Posterior cingulate gyrus (tissue), 11 donors: ENCODE results near the gene WFS1.

Source experiments
- DNase-seq, 10 donors: peaks; one replicate each; pipeline versions ENCODE4 v3.0.0 to v3.0.0-alpha.2; 2020 to 2021; ENCODE audit warnings: mixed read lengths in 3 of 10
- intact Hi-C: fragments of 100-400 bp; cut with DNase I; formaldehyde crosslinking; loops from one replicate; pipeline ENCODE4 v1.15.1; 2023

Gene WFS1

DNA sequence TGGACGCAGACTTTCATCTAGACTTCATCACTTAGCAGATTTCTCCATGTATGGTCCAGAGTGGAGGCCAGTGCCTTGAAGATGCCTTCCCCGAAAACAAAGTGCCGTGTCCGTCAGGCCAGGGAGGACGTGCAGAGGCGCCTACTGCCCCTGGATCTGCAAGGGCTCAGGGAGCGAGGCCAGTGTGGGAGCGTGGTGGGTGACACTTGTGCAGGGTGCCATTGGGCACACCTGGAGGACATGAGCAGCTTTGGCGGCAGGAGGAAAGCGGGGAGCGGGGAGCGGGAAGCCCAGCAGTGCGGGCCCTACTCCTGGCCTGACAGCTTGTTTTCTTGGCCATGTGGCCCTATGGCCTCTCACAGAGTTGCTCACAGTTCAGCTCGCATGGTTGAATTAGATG, 25.8 kb downstream of the WFS1 start:
- intact Hi-C loops = no loop called here
- DNase-seq = no peak

DNA sequence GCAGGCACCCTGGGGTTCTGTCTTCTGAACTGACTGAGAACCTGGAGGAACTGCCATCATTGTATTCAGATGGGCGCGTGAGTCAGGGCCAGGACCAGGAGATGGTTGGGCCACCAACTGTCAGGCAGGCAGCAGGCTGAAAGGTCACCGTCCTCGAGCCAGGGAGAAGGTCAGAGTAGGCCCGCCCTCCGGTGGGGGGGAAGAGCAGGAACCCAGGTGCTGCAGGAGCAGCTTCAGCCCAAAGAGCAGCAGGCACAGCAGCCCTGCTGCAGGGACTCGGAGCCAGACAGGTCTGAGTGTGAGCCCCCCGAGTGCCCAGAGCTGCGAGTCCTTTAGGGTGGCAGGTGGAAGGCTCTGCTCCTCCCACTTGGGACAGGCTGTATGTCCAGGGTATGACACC, 26.4 kb downstream of the WFS1 start:
- no peak for DNase-seq
- intact Hi-C loops = no loop called here

DNA sequence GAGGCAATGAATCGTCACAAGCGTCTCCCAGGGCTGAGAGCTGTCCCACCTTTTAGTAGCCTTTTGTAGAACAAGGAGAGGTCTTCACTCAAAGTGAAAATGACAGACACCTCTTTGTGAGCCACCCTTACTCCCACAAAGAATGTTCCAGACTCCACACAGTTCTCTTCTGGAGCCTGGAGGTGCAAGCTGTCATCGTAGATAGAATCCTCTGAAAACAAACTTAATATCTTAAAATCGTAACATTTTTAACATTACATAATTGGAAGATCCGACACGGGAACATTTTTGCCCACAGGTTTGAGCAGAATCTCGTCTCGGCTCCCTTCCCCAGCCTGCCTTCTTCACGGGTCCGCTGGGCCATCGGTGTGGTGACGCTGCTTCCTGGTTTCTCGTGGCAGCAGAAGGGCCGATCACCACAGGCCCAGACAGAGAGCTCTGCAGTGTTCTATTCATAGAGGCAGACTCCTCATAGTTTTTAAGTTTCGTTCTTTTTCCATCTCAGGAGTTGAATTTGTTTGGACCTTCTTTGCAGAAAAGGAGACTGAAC, 27.7 kb downstream of the WFS1 start:
- intact Hi-C loops = no loop called here
- peak in 1 of 10 donors; percentile 62 for DNase-seq

DNA sequence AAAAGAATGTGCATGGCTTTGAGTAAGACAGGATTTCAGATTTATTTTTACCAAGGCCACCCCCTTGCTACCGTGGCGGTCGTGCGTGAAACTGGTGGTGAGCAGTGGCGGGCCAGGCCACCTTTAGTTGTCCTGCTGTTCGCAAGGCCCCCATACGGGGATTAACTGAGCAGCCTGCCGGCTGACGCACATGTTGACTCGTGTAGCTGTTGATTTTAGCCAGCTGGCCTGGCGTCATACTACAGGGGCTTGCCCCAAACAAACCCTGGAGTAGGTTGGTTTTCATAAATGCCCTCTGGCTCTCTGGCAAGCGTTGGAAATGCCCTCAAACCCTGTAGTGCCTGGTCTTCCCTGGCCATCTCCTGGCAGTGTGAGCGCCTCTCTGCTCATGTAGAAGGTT, 28.4 kb downstream of the WFS1 start:
- intact Hi-C loops = no loop called here
- DNase-seq = no peak

DNA sequence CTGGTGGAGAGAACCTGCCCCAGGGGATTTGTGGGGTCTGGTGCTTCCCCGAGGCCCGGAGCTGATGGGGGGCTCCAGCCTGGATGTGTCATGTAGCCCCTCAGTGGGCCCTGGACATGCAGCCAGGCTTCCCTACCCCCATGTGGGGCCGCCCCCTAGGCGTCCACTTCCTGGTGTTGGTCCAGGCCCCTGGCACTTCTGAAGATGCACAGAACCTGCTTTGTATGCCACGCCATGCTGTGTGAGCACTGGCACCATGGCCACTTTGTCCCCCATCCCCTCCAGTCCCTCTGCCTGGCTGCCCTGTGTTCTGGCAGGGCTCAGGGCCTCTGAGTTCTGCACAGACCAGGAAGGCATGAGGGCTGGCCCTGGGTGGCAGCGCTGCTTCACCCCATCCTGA, 29.2 kb downstream of the WFS1 start:
- intact Hi-C loops = no loop called here
- DNase-seq = peak in 1 of 10 donors; percentile 81

DNA sequence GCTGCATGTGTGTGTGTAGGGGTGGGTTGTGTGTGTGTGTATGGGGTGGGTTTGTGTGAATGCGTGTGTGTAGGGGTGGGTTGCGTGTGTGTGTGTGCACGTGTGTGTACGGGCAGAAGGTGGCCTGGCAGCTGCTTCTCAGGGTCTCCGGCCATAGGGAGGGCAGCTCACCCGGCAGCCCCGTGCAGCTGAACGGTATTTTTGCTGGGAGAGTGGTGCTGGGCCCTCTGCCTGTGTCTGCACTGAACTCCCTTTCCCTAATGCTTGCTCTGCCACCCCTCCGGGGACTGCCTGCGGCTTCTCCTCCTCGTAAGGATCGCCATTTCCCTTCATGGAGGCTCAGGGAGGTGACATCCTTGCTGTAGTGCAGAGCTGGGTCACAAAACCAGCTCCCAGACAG, 30.2 kb downstream of the WFS1 start:
- no peak for DNase-seq

DNA sequence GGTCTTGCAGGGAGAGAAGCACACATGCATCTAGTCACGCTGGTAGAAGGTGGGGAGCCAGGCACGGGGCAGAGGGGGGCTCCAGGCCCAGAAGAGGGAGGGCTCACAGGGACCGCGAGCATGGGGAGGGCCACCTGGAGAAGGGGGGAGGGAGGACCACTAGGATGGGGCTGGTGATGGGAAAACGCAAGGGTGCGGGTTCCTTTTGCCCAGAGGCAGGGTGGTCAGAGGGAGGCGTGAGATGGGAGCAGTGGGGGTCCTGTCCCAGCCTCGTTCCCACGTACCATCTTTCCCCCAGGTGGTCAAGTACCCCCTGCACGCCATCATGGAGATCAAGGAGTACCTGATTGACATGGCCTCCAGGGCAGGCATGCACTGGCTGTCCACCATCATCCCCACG, 30.7 kb downstream of the WFS1 start:
- peak in 1 of 10 donors; percentile 77 for DNase-seq
- intact Hi-C loops = no loop called here

More for the DNA sequence above, 30.2 kb downstream of the WFS1 start:
- intact Hi-C loops = no loop called here

DNA sequence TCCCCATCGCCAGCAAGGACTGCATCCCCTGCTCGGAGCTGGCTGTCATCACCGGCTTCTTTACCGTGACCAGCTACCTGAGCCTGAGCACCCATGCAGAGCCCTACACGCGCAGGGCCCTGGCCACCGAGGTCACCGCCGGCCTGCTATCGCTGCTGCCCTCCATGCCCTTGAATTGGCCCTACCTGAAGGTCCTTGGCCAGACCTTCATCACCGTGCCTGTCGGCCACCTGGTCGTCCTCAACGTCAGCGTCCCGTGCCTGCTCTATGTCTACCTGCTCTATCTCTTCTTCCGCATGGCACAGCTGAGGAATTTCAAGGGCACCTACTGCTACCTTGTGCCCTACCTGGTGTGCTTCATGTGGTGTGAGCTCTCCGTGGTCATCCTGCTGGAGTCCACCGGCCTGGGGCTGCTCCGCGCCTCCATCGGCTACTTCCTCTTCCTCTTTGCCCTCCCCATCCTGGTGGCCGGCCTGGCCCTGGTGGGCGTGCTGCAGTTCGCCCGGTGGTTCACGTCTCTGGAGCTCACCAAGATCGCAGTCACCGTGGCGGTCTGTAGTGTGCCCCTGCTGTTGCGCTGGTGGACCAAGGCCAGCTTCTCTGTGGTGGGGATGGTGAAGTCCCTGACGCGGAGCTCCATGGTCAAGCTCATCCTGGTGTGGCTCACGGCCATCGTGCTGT, 31.5 kb downstream of the WFS1 start:
- intact Hi-C loops = no loop called here
- DNase-seq = peak in 2 of 10 donors; percentile 81 to 84

DNA sequence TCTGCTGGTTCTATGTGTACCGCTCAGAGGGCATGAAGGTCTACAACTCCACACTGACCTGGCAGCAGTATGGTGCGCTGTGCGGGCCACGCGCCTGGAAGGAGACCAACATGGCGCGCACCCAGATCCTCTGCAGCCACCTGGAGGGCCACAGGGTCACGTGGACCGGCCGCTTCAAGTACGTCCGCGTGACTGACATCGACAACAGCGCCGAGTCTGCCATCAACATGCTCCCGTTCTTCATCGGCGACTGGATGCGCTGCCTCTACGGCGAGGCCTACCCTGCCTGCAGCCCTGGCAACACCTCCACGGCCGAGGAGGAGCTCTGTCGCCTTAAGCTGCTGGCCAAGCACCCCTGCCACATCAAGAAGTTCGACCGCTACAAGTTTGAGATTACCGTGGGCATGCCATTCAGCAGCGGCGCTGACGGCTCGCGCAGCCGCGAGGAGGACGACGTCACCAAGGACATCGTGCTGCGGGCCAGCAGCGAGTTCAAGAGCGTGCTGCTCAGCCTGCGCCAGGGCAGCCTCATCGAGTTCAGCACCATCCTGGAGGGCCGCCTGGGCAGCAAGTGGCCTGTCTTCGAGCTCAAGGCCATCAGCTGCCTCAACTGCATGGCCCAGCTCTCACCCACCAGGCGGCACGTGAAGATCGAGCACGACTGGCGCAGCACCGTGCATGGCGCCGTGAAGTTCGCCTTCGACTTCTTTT, 32.2 kb downstream of the WFS1 start:
- intact Hi-C loops = no loop called here

DNA sequence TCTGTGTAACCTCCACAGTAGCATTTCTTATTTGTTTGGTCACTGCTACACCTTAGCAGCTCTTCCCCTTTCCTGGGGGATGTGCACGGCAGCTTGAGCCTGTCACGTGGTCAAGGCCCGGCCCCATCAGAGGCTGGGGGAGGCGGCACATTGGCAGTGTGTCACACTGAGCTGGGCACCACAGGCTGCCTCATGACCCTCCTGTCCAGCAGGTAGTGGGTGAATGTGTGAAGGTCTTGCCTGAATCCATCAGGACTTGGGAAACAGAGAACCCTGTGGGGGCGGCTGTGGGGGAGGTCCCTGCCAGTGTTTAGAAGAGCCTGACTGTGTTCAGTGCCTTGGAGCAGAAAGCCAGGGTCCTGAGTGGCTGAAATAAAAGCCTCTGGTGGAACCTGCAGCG, 33.2 kb downstream of the WFS1 start:
- intact Hi-C loops = no loop called here
- DNase-seq = peak in 2 of 10 donors; percentile 28 to 88

More for the DNA sequence above, 32.2 kb downstream of the WFS1 start:
- peak in 1 of 10 donors; percentile 80 for DNase-seq

DNA sequence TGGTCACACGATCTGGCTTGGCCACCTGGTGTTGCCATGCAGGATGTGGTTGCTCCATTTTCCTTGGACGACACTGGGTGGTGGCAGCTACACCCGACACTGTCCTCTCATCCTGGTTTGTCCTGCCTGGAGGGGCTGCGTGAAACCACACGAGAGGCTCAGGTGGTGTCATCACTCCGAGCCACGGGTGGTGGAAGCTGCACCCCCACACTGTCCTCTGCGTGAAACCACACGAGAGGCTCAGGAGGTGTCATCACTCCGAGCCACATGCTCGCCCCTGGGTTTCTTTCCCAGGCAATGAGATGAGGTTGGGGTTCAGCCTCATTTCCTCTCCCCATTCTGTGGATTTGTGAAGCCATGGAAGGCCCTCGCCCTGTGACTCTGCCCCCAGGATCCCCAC, 34.3 kb downstream of the WFS1 start:
- no peak for DNase-seq
- intact Hi-C loops = no loop called here

DNA sequence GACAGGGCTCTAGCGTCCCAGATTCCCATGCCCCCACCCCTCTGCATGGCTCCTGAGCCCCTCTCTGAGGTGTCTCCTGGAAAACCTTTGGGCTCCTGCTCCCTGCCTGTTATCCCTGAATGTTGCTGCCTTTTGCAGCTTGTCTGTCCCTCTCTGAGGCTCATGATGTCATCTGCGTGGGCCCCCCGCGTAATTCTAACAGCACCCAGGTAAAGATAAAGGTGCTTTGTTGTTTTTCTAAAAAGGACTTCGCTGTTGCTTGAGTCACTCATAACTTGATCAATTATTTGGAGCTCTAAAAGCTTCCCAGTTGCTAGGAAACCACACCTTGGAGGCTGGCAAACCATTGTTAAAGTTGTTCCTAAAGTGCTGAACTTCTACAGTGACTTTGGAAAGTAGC, 36.6 kb downstream of the WFS1 start:
- intact Hi-C loops = no loop called here

DNA sequence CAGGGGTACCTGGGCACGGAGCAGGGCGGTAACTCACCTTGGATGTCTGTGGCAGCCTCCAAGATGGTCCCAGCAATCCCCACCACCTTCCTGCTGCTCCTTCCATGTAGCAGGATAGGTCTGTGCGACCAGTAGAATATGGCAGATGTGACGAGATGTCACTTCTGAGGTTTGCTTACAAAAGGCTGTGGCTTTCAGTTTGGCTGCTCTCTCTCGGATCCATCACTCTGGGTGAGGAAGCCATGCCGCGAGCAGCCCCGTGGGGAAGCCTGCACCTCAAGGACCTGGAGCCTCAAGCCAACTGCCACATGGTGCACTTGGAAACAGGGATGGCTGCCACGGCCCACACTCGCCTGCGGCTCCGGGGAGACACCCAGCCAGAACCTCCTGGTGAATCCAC, 37.6 kb downstream of the WFS1 start:
- intact Hi-C loops = no loop called here

More for the DNA sequence above, 36.6 kb downstream of the WFS1 start:
- no peak for DNase-seq

DNA sequence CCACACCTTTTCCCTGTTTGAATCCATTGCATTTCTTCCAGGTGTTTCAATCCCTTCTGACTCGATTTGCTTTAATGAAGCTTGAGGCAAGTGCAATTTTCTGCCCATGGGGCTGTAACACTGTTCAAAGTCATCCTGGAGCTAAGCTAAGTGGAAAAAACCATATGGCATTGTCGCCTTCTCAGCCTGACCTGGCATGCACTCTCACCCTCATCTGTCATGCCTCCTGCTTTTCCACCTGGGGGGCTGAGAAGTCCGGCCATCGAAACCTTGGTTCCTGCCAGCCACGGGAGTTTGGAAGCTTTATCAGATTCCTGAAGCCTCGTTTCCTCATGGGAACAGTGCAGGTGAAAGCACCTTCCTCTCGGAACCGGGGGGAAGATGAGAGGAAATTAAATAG, 38.2 kb downstream of the WFS1 start:
- DNase-seq = no peak
- intact Hi-C loops = no loop called here

More for the DNA sequence above, 37.6 kb downstream of the WFS1 start:
- DNase-seq = no peak

DNA sequence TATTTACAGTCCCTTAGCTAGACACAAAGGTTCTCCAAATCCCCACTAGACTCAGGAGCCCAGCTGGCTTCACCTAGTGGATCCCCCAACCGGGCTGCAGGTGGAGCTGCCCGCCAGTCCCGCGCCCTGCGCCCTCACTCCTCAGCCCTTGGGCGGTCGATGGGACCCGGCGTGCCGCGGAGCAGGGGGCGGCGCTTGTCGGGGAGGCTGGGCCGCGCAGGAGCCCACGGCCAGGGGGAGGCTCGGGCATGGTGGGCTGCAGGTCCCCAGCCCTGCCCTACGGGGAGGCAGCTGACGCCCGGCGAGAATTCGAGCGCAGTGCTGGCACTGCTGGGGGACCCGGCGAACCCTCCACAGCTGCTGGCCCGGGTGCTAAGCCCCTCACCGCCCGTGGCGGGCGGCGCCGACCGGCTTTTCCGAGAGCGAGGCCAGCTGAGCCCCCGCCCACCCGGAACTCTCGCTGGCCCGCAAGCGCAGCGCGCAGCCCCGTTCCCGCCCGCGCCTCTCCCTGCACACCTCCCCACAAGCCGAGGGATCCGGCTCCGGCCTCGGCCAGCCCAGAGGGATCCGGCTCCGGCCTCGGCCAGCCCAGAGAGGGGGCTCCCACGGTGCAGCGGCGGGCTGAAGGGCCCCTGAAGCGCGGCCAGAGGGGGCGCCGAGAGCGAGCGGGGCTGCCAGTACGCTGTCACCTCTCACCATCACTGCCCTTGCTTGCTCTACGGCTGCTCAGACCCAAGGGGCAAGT, 39.4 kb downstream of the WFS1 start:
- intact Hi-C loops = no loop called here
- DNase-seq = peak in 6 of 10 donors; percentile 18 to 89 (median 63)

DNA sequence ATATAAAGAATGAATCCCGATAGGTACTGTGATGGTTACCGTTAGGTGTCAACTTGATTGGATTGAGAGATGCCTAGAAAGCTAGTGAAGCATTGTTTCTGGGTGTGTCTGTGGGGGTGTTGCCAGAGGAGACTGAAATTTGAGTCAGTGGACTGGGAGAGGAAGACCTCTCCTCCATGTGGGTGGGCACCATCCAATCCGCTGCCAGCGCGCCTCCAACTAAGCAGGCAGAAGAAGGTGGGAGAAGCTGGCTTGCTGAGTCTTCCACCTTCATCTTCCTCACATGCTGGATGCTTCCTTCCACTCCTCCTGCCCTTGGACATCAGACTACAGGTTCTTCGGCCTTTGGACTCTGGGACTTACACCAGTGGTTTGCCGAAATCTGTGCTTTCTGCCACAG, 40.1 kb downstream of the WFS1 start:
- intact Hi-C loops = no loop called here
- no peak for DNase-seq

DNA sequence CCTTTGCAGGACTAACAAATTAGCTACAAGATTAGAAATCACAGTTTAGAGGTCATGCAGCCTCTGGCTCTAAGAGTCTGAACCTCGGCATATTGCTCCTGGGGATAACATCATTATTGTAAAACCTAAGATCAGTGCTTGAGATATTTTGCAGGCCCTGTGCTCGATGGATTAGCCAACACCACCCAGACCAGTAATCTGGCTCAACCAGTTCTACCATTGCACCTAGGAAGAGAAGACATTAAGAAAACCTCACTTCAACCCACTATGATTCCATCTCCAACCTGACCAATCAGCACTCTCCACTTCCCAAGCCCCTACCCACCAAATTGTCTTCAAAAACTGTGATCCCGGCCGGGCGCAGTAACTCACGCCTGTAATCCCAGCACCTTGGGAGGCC, 43.6 kb downstream of the WFS1 start:
- intact Hi-C loops = no loop called here

DNA sequence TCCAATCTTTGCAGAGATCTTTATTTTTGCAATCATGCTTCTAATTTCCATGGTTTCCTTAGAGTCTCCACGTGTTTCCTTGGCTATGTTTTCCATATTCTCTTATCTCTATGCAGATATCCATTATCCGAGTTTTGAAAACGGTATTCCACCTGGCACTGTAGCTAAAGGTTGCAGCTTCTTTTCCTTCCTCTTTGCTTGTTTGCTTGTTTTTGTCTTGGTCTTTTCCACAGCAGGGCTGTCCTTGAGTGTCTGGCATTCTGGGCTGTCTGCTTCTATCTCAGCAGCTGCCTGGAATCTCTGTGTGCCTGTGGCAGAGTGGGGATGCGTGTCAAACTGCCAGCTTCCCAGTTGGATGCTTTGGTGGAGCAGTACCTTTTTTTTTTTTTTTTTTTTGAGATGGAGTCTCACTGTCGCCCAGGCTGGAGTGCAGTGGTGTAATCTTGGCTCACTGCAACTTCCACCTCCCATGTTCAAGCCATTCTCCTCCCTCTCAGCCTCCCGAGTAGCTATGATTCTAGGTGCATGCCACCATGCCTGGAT, 46.9 kb downstream of the WFS1 start:
- DNase-seq = peak in 3 of 10 donors; percentile 31 to 82 (median 43)
- intact Hi-C loops = no loop called here

More for the DNA sequence above, 43.6 kb downstream of the WFS1 start:
- DNase-seq = no peak

DNA sequence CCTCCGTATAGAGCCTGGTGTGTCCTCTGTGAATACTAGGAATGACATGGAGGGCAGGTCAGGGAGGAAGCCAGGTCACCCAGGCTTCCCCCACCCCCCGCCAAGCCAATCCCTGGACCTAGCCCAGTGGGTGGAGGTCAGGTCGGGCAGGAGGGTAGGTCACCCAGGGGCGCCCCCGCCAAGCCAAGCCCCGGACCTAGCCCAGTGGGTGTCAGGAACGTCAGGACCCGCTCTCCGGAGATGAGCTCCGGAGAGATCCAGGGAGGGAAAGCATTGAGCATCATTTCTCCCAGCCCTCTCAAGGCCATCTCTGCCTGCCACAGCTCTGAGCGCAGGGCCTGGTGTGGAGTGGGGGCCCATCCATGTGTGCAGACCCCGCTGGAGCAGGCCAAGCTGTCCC, 48.6 kb downstream of the WFS1 start:
- DNase-seq = peak in 2 of 10 donors; percentile 74 to 78
- intact Hi-C loops = no loop called here

DNA sequence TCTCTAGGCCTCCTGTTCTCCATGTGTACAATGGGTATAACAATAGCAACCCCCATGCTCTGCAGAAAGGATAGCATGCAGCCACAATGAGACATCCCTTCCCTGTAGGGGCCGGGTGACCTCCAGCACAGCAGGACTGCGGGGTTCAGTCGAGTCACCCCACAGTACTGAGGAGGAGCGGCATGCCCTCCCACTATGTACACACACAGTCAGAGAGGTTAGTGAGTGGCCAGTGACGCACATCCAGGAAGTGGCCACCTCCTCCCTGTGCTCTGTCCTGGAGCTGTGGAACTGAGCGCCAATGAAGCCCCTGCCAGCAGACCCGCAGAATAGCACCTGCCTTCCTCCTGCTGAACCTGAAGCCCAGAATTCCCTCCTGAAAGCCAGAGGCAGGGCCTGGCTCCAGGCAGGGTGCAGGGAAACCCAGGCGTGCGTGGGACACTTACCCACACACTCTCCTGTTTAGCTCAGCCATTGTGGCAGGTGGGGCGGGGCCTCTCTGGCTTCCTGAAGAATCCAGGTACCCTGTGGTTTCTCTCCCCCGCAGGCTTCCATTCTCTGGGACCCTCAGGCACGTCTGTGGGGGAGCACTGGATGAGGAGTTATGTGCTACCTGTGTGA, 50.0 kb downstream of the WFS1 start:
- peak in 3 of 10 donors; percentile 30 to 77 (median 50) for DNase-seq
- intact Hi-C loops = no loop called here
